OCI-LY3 (cell line): ENCODE data around the gene NR3C1.

Experiments used
- H2AFZ ChIP-seq: fragments of 200-600, 300-600 bp; shearing (Covaris generic); 2 replicates; pipeline ENCODE4 v1.6.0; 2014; ENCODE audit warnings: antibody characterized with exemption, low read depth, low read length
- H3K27ac ChIP-seq: fragments of 200-600, 300-600 bp; sonication (generic); 2 replicates; pipeline ENCODE4 v1.5.1; 2014; ENCODE audit warnings: mild to moderate bottlenecking, low read length, moderate library complexity, mixed read lengths
- H3K27me3 ChIP-seq: fragments of 200-600, 300-600 bp; sonication (generic); 2 replicates; pipeline ENCODE4 v1.6.1; 2014; ENCODE audit warnings: low read depth, low read length, mixed read lengths
- H3K36me3 ChIP-seq: fragments of 200-600, 300-600 bp; sonication (generic); replicated peaks from 2 replicates; pipeline ENCODE3; 2014; ENCODE audit warnings: low read depth, low read length, mixed read lengths
- H3K4me1 ChIP-seq: fragments of 300-600, 200-600 bp; sonication (generic); 2 replicates; pipeline ENCODE4 v1.6.1; 2014; ENCODE audit warnings: low read length, mixed read lengths
- H3K4me2 ChIP-seq: fragments of 200-600, 300-600 bp; sonication (generic); 2 replicates; pipeline ENCODE4 v1.6.1; 2014; ENCODE audit warnings: low read length, mixed read lengths
- H3K4me3 ChIP-seq: fragments of 300-600, 200-600 bp; sonication (generic); 2 replicates; pipeline ENCODE4 v1.5.1; 2014; ENCODE audit warnings: antibody characterized with exemption, mild to moderate bottlenecking, low read length, moderate library complexity
- H3K79me2 ChIP-seq: fragments of 300-600, 200-600 bp; shearing (Covaris generic); 2 replicates; pipeline ENCODE4 v1.6.1; 2014; ENCODE audit warnings: mild to moderate bottlenecking, low read length, mixed read lengths
- H3K9ac ChIP-seq: fragments of 300-600, 200-600 bp; shearing (Covaris generic); 2 replicates; pipeline ENCODE4 v1.6.0; 2014; ENCODE audit warnings: mild to moderate bottlenecking, low read length, moderate library complexity
- H3K9me3 ChIP-seq: fragments of 200-600, 300-600 bp; shearing (Covaris generic); 2 replicates; pipeline ENCODE4 v1.6.1; 2014; ENCODE audit warnings: low read length, mixed read lengths; ENCODE audit not compliant: insufficient read depth
- H4K20me1 ChIP-seq: fragments of 200-600, 300-600 bp; sonication (generic); 2 replicates; pipeline ENCODE4 v1.6.1; 2016; ENCODE audit warnings: low read length, mixed read lengths; ENCODE audit not compliant: insufficient read depth
- CTCF ChIP-seq: fragments of 200-600, 300-600 bp; sonication (generic); IDR thresholded peaks from 2 replicates; pipeline ENCODE4 v1.5.1; 2014; ENCODE audit warnings: antibody characterized with exemption, low read length, low read depth
- EZH2phosphoT487 ChIP-seq: fragments of 200-600 bp; shearing (Covaris generic); IDR thresholded peaks from 2 replicates; pipeline ENCODE4 v1.6.1; 2018; ENCODE audit warnings: antibody characterized with exemption, mixed run types, low read depth

Gene NR3C1

GRCh38 chr5:143248822-143249579, 154.5 kb downstream of the NR3C1 start:
- Histone ChIP-seq H3K9me3 (no peaks in the 10 kb centered on the region), H3K27ac (no peak overlapping the region), H3K27me3 (no peaks in the 10 kb centered on the region), H3K4me1 (peaks cover 32% of the 10 kb centered on the region), H3K9ac (no peak overlapping the region), H3K4me2 (no peak overlapping the region), H2AFZ (no peak overlapping the region), H4K20me1 (no peaks in the 10 kb centered on the region), H3K36me3 (no peaks in the 10 kb centered on the region), H3K4me3 (no peak overlapping the region), H3K79me2 (no peaks in the 10 kb centered on the region)
- no peak for TF ChIP-seq CTCF
- no peak for TF ChIP-seq EZH2phosphoT487

GRCh38 chr5:143248391-143248790, 155.1 kb downstream of the NR3C1 start:
- Histone ChIP-seq H3K9me3 (no peaks in the 10 kb centered on the region), H3K4me3 (no peak overlapping the region), H3K4me1 (peaks cover 29% of the 10 kb centered on the region), H3K36me3 (no peaks in the 10 kb centered on the region), H3K27ac (no peak overlapping the region), H3K79me2 (no peaks in the 10 kb centered on the region), H3K27me3 (no peaks in the 10 kb centered on the region), H3K4me2 (no peak overlapping the region), H4K20me1 (no peaks in the 10 kb centered on the region), H2AFZ (no peak overlapping the region), H3K9ac (no peak overlapping the region)
- TF ChIP-seq EZH2phosphoT487 (no peak), CTCF (no peak)

GRCh38 chr5:143247134-143247815, 156.2 kb downstream of the NR3C1 start:
- no peaks in the 10 kb centered on the region for H3K27me3 ChIP-seq
- no peak overlapping the region for H3K27ac ChIP-seq
- no peaks in the 10 kb centered on the region for H4K20me1 ChIP-seq
- no peak overlapping the region for H2AFZ ChIP-seq
- H3K4me2 ChIP-seq: no peak overlapping the region
- no peaks in the 10 kb centered on the region for H3K9me3 ChIP-seq
- no peak overlapping the region for H3K9ac ChIP-seq
- TF ChIP-seq EZH2phosphoT487: no peak
- H3K36me3 ChIP-seq: no peaks in the 10 kb centered on the region
- no peak overlapping the region for H3K4me3 ChIP-seq
- no peaks in the 10 kb centered on the region for H3K79me2 ChIP-seq
- H3K4me1 ChIP-seq: peaks cover 19% of the 10 kb centered on the region

- Histone ChIP-seq H3K9me3 (no peaks in the 10 kb centered on the region), H4K20me1 (no peaks in the 10 kb centered on the region), H3K36me3 (no peaks in the 10 kb centered on the region), H3K9ac (no peak overlapping the region), H3K4me2 (no peak overlapping the region), H3K79me2 (no peaks in the 10 kb centered on the region), H3K4me1 (peaks cover 7% of the 10 kb centered on the region), H3K27ac (no peak overlapping the region), H2AFZ (no peak overlapping the region), H3K27me3 (no peaks in the 10 kb centered on the region), H3K4me3 (no peak overlapping the region)
- TF ChIP-seq EZH2phosphoT487 (no peak), CTCF (no peak)
Observed at GRCh38 chr5:143245929-143246561, 157.4 kb downstream of the NR3C1 start.
